ENCODE data around the gene GBP6. TPM values are rescaled to one million over a fixed set of nuclear protein-coding genes. Genes with fewer than 3 reads are reported as not detected.

Gene GBP6
- polyA plus RNA-seq, 3 donors, result not detected

- Histone ChIP-seq H3K79me2 (ENCODE audit: insufficient read depth, low read length) (no peaks in the 10 kb centered on the region), H3K27me3 (ENCODE audit: control insufficient read depth in 2 of 2, insufficient read depth in 2 of 2, low read length in 2 of 2) (no peaks in the 10 kb centered on the region), H3K4me3 (replicated peaks in 1 of 3; ENCODE audit: low read depth in 2 of 3, low read length in 3 of 3) (no peak overlapping the region), H3K27ac (ENCODE audit: low read depth in 1 of 2, low read length in 2 of 2) (no peak overlapping the region), H3K9ac (ENCODE audit: insufficient read depth, low read length, poor library complexity, severe bottlenecking) (no peak overlapping the region), H3K9me3 (replicated peaks in 1 of 2; ENCODE audit: control insufficient read depth in 1 of 2, insufficient read depth in 1 of 2, low read length in 2 of 2) (peaks cover 0 to 14% of the 10 kb centered on the region in 2 donors), H3K36me3 (replicated peaks in 1 of 2; ENCODE audit: control insufficient read depth in 1 of 2, insufficient read depth in 2 of 2, low read length in 2 of 2) (no peaks in the 10 kb centered on the region), H4K20me1 (ENCODE audit: insufficient read depth, low read length) (no peaks in the 10 kb centered on the region), H2AFZ (ENCODE audit: insufficient read depth, low read depth, low read length, poor library complexity, severe bottlenecking) (no peak overlapping the region), H3K4me2 (replicated peaks; ENCODE audit: extremely low read depth, low read length, poor library complexity, severe bottlenecking) (no peak overlapping the region), H3K4me1 (ENCODE audit: control insufficient read depth in 1 of 2, insufficient read depth in 2 of 2, low read length in 2 of 2) (no peaks in the 10 kb centered on the region)
- intact Hi-C loops (cut with micrococcal nuclease), result no loop called here
- Mint-ChIP-seq H3K27ac (no peak overlapping the region), H3K9me3 (peaks cover 5 to 15% (median 10%) of the 10 kb centered on the region in 7 donors), H3K27me3 (ENCODE audit: low read depth in 3 of 3) (no peaks in the 10 kb centered on the region), H3K4me1 (no peaks in the 10 kb centered on the region), H3K36me3 (no peaks in the 10 kb centered on the region), H3K4me3 (no peak overlapping the region)
- TF ChIP-seq CTCF (IDR thresholded peaks at IDR 0.05), result no peak
- no peak for DNase-seq
- no CpG with 5 or more reads among the region's 2 CpGs for WGBS (ENCODE audit: insufficient coverage)
These were observed 26.8 kb downstream of the GBP6 start for GRCh38 chr1:89390707-89391106.

- no peak overlapping the region for H3K27ac ChIP-seq (ENCODE audit: low read depth in 1 of 2, low read length in 2 of 2)
- no peak for DNase-seq
- Mint-ChIP-seq H3K27ac (no peak overlapping the region), H3K9me3 (peaks cover 5 to 15% (median 10%) of the 10 kb centered on the region in 7 donors), H3K4me1 (no peaks in the 10 kb centered on the region), H3K36me3 (peaks cover 0 to under 1% of the 10 kb centered on the region in 2 donors), H3K27me3 (ENCODE audit: low read depth in 3 of 3) (no peaks in the 10 kb centered on the region), H3K4me3 (no peak overlapping the region)
- no peak for TF ChIP-seq CTCF (IDR thresholded peaks at IDR 0.05)
- no peak overlapping the region for H2AFZ ChIP-seq (ENCODE audit: insufficient read depth, low read depth, low read length, poor library complexity, severe bottlenecking)
- intact Hi-C loops (cut with micrococcal nuclease), result no loop called here
- H3K79me2 ChIP-seq (ENCODE audit: insufficient read depth, low read length), result no peaks in the 10 kb centered on the region
- no peak overlapping the region for H3K9ac ChIP-seq (ENCODE audit: insufficient read depth, low read length, poor library complexity, severe bottlenecking)
- no peak overlapping the region for H3K4me2 ChIP-seq (replicated peaks; ENCODE audit: extremely low read depth, low read length, poor library complexity, severe bottlenecking)
- no peaks in the 10 kb centered on the region for H3K36me3 ChIP-seq (replicated peaks in 1 of 2; ENCODE audit: control insufficient read depth in 1 of 2, insufficient read depth in 2 of 2, low read length in 2 of 2)
- H3K4me1 ChIP-seq (ENCODE audit: control insufficient read depth in 1 of 2, insufficient read depth in 2 of 2, low read length in 2 of 2), result no peaks in the 10 kb centered on the region
- peaks cover 0 to 14% of the 10 kb centered on the region in 2 donors for H3K9me3 ChIP-seq (replicated peaks in 1 of 2; ENCODE audit: control insufficient read depth in 1 of 2, insufficient read depth in 1 of 2, low read length in 2 of 2)
- no peaks in the 10 kb centered on the region for H3K27me3 ChIP-seq (ENCODE audit: control insufficient read depth in 2 of 2, insufficient read depth in 2 of 2, low read length in 2 of 2)
- no CpG with 5 or more reads among the region's 1 CpG for WGBS (ENCODE audit: insufficient coverage)
- no peak overlapping the region for H3K4me3 ChIP-seq (replicated peaks in 1 of 3; ENCODE audit: low read depth in 2 of 3, low read length in 3 of 3)
- no peaks in the 10 kb centered on the region for H4K20me1 ChIP-seq (ENCODE audit: insufficient read depth, low read length)
These were observed 27.8 kb downstream of the GBP6 start for GRCh38 chr1:89391686-89392085.
